Keratinocyte (primary cell): ENCODE data around the gene CPT1B. TPM values are rescaled to one million over a fixed set of nuclear protein-coding genes. Genes with fewer than 3 reads are reported as not detected.

Experiments
- DNase-seq: peaks from one replicate; pipeline ENCODE4 v3.0.0-alpha.2; 2011; ENCODE audit warnings: low read depth, missing footprints, low spot score
- FAIRE-seq: peaks from 2 replicates; lab custom pipeline; 2011; peaks lifted over from hg19 to GRCh38; lab: Jason Lieb, UNC
- H2AFZ ChIP-seq: 2 replicates; pipeline ENCODE4 v1.6.0; 2012; ENCODE audit warnings: low read length, control low read depth, inconsistent platforms; ENCODE audit not compliant: control insufficient read depth
- H3K27ac ChIP-seq: 2 replicates; pipeline ENCODE4 v1.5.1; 2011; ENCODE audit warnings: low read length; ENCODE audit not compliant: control insufficient read depth, insufficient read depth
- H3K27me3 ChIP-seq: 3 replicates; pipeline ENCODE4 v1.6.0; 2011; ENCODE audit warnings: low read length; ENCODE audit not compliant: control insufficient read depth, insufficient read depth; ENCODE audit errors: extremely low read depth
- H3K36me3 ChIP-seq, 2 experiments: 2 replicates in 1 of 2; 3 replicates in 1 of 2; pipeline ENCODE4 v1.5.1; 2011; ENCODE audit warnings: low read length in 2 of 2, mild to moderate bottlenecking in 1 of 2; ENCODE audit not compliant: control insufficient read depth in 2 of 2, insufficient read depth in 2 of 2; ENCODE audit errors: extremely low read depth in 1 of 2
- H3K4me1 ChIP-seq: 3 replicates; pipeline ENCODE4 v1.5.1; 2011; ENCODE audit warnings: low read length; ENCODE audit not compliant: control insufficient read depth, insufficient read depth; ENCODE audit errors: extremely low read depth
- H3K4me2 ChIP-seq: 3 replicates; pipeline ENCODE4 v1.6.0; 2011; ENCODE audit warnings: low read depth, low read length; ENCODE audit not compliant: control insufficient read depth, insufficient read depth; ENCODE audit errors: extremely low read depth
- H3K4me3 ChIP-seq, 3 experiments: fragments of 200-600 bp in 1 of 3; sonication (generic) in 1 of 3; 2 replicates in 2 of 3; 3 replicates in 1 of 3; pipeline ENCODE4 v1.5.1; 2011 to 2016; ENCODE audit warnings: low read length in 3 of 3, mild to moderate bottlenecking in 3 of 3, control low read depth in 2 of 3, inconsistent platforms in 1 of 3, low read depth in 1 of 3, mixed read lengths in 1 of 3, mixed run types in 1 of 3, moderate library complexity in 1 of 3; ENCODE audit not compliant: control insufficient read depth in 2 of 3, insufficient read depth in 2 of 3; ENCODE audit errors: extremely low read depth in 1 of 3
- H3K79me2 ChIP-seq: 2 replicates; pipeline ENCODE4 v1.6.0; 2012; ENCODE audit warnings: low read length; ENCODE audit not compliant: control insufficient read depth, insufficient read depth
- H3K9ac ChIP-seq: 3 replicates; pipeline ENCODE4 v1.6.0; 2011; ENCODE audit warnings: low read length; ENCODE audit not compliant: control insufficient read depth, insufficient read depth; ENCODE audit errors: extremely low read depth
- H3K9me1 ChIP-seq: 3 replicates; pipeline ENCODE4 v1.6.0; 2011; ENCODE audit warnings: low read length; ENCODE audit not compliant: control insufficient read depth, insufficient read depth; ENCODE audit errors: extremely low read depth
- H3K9me3 ChIP-seq: 2 replicates; pipeline ENCODE4 v1.5.1; 2012; ENCODE audit warnings: low read depth, low read length; ENCODE audit not compliant: control insufficient read depth
- H4K20me1 ChIP-seq: 3 replicates; pipeline ENCODE4 v1.6.0; 2011; ENCODE audit warnings: low read length; ENCODE audit not compliant: control insufficient read depth, insufficient read depth; ENCODE audit errors: extremely low read depth
- EZH2 ChIP-seq: IDR thresholded peaks from one replicate; pipeline ENCODE4 v1.6.1; 2012; ENCODE audit warnings: inconsistent platforms, mild to moderate bottlenecking, low read length, moderate library complexity
- dilution Hi-C: fragments of 300-500 bp; cut with MboI; formaldehyde crosslinking; loops from one replicate; pipeline ENCODE4 v1.7.0; 2020; ENCODE audit warnings: low sequenced_read_pairs; ENCODE audit not compliant: extremely low pct_ligation_motif_present
- polyA plus RNA-seq, 5 experiments: library from polyadenylated mRNA; depleted of rRNA in 3 of 5; stranded (reverse) in 3 of 5; stranded (forward) in 1 of 5; unstranded in 1 of 5; fragments of >200 nt; gene quantifications; 1 replicate in 1 of 5; 2 replicates in 3 of 5; 3 replicates in 1 of 5; pipeline versions ENCODE4 v1.2.1 to v1.2.3, GENCODE V29; 2011 to 2012; ENCODE audit warnings: missing spikeins in 2 of 5, low read depth in 1 of 5, low replicate concordance in 1 of 5
- TF ChIP-seq, protein P1 (sequence below), 3 experiments: IDR thresholded peaks in 1 of 3; conservative IDR thresholded peaks in 1 of 3; optimal IDR thresholded peaks in 1 of 3; 2 replicates in 2 of 3; 3 replicates in 1 of 3; pipeline versions ENCODE3 to v1.5.1; 2011; ENCODE audit warnings: low read length in 3 of 3, mild to moderate bottlenecking in 3 of 3, moderate library complexity in 2 of 3, control low read depth in 1 of 3, inconsistent platforms in 1 of 3; ENCODE audit not compliant: insufficient read depth in 2 of 3; ENCODE audit errors: extremely low read depth in 1 of 3

The CPT1B gene
- polyA plus RNA-seq, 1 donor (not counting 4 experiments of a cell fraction or from before 2014, with no cell fraction given), result 11.0 TPM

DNA sequence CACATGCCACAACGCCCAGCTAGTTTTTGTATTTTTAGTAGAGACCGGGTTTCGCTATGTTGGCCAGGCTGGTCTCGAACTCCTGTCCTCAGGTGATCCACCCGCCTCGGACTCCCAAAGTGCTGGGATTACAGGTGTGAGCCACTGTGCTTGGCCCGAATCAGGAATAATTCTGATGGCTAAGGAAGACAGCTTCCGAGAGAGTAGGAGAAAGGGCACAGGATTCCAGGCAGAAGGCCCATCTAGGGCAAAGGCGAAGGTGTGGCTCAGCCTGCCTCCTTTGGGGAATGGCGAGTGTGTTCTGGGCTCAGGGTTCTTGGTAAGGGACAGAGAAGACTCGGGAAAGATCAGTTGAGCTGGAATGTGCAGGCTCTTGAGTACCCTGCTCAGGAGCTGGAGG lies 13.9 kb downstream of the CPT1B start:
- Histone ChIP-seq H3K9ac (no peak overlapping the region), H3K79me2 (no peaks in the 10 kb centered on the region), H3K27me3 (no peaks in the 10 kb centered on the region), H2AFZ (no peak overlapping the region), H4K20me1 (no peaks in the 10 kb centered on the region), H3K4me2 (no peak overlapping the region), H3K4me3 (no peak overlapping the region), H3K36me3 (peaks cover 4 to 5% of the 10 kb centered on the region in 2 experiments), H3K4me1 (peaks cover 16% of the 10 kb centered on the region), H3K9me1 (no peaks in the 10 kb centered on the region), H3K9me3 (no peaks in the 10 kb centered on the region), H3K27ac (no peak overlapping the region)
- dilution Hi-C loops, result no loop called here
- FAIRE-seq (no peak), DNase-seq (no peak)
- no peak for TF ChIP-seq EZH2
- TF ChIP-seq, protein P1, sequence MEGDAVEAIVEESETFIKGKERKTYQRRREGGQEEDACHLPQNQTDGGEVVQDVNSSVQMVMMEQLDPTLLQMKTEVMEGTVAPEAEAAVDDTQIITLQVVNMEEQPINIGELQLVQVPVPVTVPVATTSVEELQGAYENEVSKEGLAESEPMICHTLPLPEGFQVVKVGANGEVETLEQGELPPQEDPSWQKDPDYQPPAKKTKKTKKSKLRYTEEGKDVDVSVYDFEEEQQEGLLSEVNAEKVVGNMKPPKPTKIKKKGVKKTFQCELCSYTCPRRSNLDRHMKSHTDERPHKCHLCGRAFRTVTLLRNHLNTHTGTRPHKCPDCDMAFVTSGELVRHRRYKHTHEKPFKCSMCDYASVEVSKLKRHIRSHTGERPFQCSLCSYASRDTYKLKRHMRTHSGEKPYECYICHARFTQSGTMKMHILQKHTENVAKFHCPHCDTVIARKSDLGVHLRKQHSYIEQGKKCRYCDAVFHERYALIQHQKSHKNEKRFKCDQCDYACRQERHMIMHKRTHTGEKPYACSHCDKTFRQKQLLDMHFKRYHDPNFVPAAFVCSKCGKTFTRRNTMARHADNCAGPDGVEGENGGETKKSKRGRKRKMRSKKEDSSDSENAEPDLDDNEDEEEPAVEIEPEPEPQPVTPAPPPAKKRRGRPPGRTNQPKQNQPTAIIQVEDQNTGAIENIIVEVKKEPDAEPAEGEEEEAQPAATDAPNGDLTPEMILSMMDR (optimal IDR thresholded peaks at IDR 0.05 in 1 of 3, IDR thresholded peaks at IDR 0.05 in 1 of 3, conservative IDR thresholded peaks at IDR 0.05 in 1 of 3; ENCODE audit: extremely low read depth in 1 of 3, insufficient read depth in 2 of 3, low read length in 3 of 3), result no peak

DNA sequence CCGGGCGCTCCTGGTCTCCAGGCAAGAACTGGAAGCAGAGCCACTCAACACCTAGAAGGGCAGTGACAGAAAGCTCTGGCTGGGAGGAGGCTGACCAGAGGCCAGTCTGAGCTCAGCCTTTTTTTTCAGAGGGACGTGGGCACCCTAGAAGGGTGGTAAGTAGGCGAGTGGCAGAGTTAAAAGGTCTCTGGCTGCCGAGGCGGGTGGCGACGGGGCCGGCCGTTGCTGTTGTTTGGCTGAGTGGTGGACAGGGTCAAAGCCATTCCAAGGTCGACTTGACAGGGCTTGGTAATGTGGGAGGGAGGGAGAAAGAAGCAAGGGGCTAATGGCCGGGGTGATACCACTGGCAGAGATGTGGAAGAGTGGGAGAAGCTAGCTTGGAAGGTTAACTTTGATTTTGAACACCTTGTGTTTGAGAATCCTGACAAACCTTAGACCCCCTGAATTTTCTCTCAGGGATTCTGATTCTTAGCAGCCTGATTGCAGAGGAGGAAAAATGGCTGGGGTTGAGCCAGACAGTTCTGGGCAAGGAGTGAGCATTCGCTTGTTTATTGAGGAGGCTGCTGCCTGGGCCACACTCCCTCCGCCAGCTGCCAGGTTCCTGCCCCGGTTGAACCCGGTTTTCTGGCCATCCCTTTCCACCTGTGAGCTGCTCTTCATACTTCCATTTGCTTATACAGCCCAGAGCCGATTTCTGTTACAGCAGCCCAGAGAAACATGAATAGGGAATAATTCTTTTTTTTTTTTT lies 14.6 kb downstream of the CPT1B start:
- Histone ChIP-seq H3K4me1 (peaks cover 16% of the 10 kb centered on the region), H3K36me3 (peaks cover 0 to under 1% of the 10 kb centered on the region in 2 experiments), H3K27me3 (no peaks in the 10 kb centered on the region), H4K20me1 (no peaks in the 10 kb centered on the region), H3K9me3 (no peaks in the 10 kb centered on the region), H3K4me2 (peak overlapping the region; percentile 94), H2AFZ (peak overlapping the region; percentile 90), H3K4me3 (peak overlapping the region; percentile 61 to 87 (median 85)), H3K79me2 (no peaks in the 10 kb centered on the region), H3K27ac (no peak overlapping the region), H3K9ac (peak overlapping the region; percentile 76), H3K9me1 (no peaks in the 10 kb centered on the region)
- DNase-seq (no peak), FAIRE-seq (no peak)
- dilution Hi-C loops, result no loop called here
- no peak for TF ChIP-seq EZH2
- TF ChIP-seq, protein P1 (optimal IDR thresholded peaks at IDR 0.05 in 1 of 3, IDR thresholded peaks at IDR 0.05 in 1 of 3, conservative IDR thresholded peaks at IDR 0.05 in 1 of 3; ENCODE audit: extremely low read depth in 1 of 3, insufficient read depth in 2 of 3, low read length in 3 of 3), result no peak
